GM12891 (cell line): ENCODE measurements around the gene MAP3K9.

Experiments
- POLR2A ChIP-seq: IDR thresholded peaks from 2 replicates; pipeline ENCODE4 v1.6.1; 2011; ENCODE audit warnings: low read depth, low read length, control low read depth
- POLR2AphosphoS5 ChIP-seq: IDR thresholded peaks from 2 replicates; pipeline ENCODE4 v1.6.1; 2011; ENCODE audit warnings: low read depth, low read length, control low read depth
- SPI1 ChIP-seq: IDR thresholded peaks from 2 replicates; pipeline ENCODE4 v1.6.1; 2011; ENCODE audit warnings: low read depth, low read length, control low read depth
- TAF1 ChIP-seq: IDR thresholded peaks from 2 replicates; pipeline ENCODE4 v1.6.1; 2011; ENCODE audit warnings: low read depth, low read length, control low read depth

- no peak for TF ChIP-seq POLR2A
- no peak for TF ChIP-seq POLR2AphosphoS5
- no peak for TF ChIP-seq TAF1
- no peak for TF ChIP-seq SPI1
These were observed 4.7 kb downstream of the MAP3K9 start for GRCh38 chr14:70804556-70805162.
